Left lung (tissue), 10 donors: ENCODE measurements around the gene SEC14L1. TPM values are rescaled to one million over a fixed set of nuclear protein-coding genes. Genes with fewer than 3 reads are reported as not detected.
"Not testable (repeated sequence)": the region's sequence is repeated elsewhere in the genome, so short reads cannot be mapped to it uniquely, and the experiment has no call there.

ENCODE experiments used
- ATAC-seq: fragments of 200-7000 bp; cut with Tn5 transposase; one replicate; pipeline ENCODE4 v1.9.1; 2020; ENCODE audit warnings: moderate library complexity
- DNase-seq, 4 donors: peaks; one replicate each; pipeline ENCODE4 v3.0.0-alpha.2; 2013 to 2020
- H3K27ac ChIP-seq, 2 donors: fragments of 200-600 bp; sonication (generic) in 1 of 2; one replicate each; pipeline versions ENCODE4 v1.5.0 to v1.8.0; 2020 to 2021
- H3K27me3 ChIP-seq, 2 donors: fragments of 200-600 bp; sonication (generic) in 1 of 2; one replicate each; pipeline versions ENCODE4 v1.5.0 to v1.8.0; 2020 to 2021
- H3K36me3 ChIP-seq, 2 donors: fragments of 200-600 bp; sonication (generic) in 1 of 2; one replicate each; pipeline versions ENCODE4 v1.5.0 to v1.8.0; 2020 to 2021
- H3K4me1 ChIP-seq, 2 donors: fragments of 200-600 bp; one replicate each; pipeline ENCODE4 v1.8.0; 2021
- H3K4me3 ChIP-seq, 2 donors: fragments of 200-600 bp; sonication (generic) in 1 of 2; one replicate each; pipeline versions ENCODE4 v1.5.0 to v1.8.0; 2020 to 2021; ENCODE audit warnings: mild to moderate bottlenecking in 1 of 2
- H3K9me3 ChIP-seq, 2 donors: fragments of 200-600 bp; sonication (generic) in 1 of 2; one replicate each; pipeline versions ENCODE4 v1.5.0 to v1.8.0; 2020 to 2021
- intact Hi-C, 2 donors: fragments of 100-400 bp; cut with DNase I; formaldehyde crosslinking; loops; one replicate each; pipeline versions ENCODE4 v1.11.2 to v1.14.2; 2022
- polyA plus RNA-seq, 6 donors: library from polyadenylated mRNA; unstranded; fragments of 120-200 nt; gene quantifications; one replicate each; pipeline ENCODE4 v1.2.1, GENCODE V29; 2013; ENCODE audit not compliant: insufficient read length in 6 of 6
- total RNA-seq, 2 donors: library from RNA; stranded (reverse); fragmentation: NEBNext Ultra II Directional; extraction: Animal tissue kit (Norgen Biotek cat#: 25700); gene quantifications; one replicate each; pipeline ENCODE4 v1.2.1, GENCODE V29; 2021
- TF ChIP-seq, protein P1 (sequence below), 2 donors: fragments of 200-600 bp; sonication (generic) in 1 of 2; IDR thresholded peaks; one replicate each; pipeline versions ENCODE4 v1.5.0 to v1.8.0; 2021; ENCODE audit warnings: antibody characterized with exemption in 2 of 2
- donor health status: DM: no; HTN: yes; CAD: no.
- donor health status: DM: no; HTN: no; CAD: no.

SEC14L1 gene
- total and polyA plus RNA-seq, 8 donors = 79.0 to 151 (median 84.5) TPM

DNA sequence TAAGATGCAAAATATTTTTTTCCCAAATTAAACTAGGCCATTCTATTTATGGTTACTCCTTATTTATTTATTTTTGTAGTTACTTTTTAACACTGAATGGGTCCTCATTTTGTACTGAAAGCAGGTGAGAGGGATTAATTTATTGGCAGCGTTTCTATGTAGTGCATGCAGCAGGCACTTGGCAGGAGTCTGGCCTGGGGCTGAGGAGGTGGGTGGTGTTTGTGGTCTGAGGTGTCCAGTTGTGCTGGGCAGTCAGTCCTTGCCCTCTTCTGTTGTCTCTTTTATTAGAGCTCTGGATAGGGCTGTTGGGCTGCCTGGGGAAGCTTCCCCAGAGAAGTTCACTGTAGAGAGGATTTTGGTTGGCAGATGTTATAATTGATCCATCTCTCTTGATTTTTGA is 12.7 kb downstream of the SEC14L1 start:
- no peaks in the 10 kb centered on the region for H3K27me3 ChIP-seq
- intact Hi-C loops = no loop called here
- no peaks in the 10 kb centered on the region for H3K9me3 ChIP-seq
- H3K4me3 ChIP-seq = no peak overlapping the region
- H3K27ac ChIP-seq = peak overlapping the region; percentile 4 to 49
- DNase-seq = no peak
- TF ChIP-seq, protein P1, sequence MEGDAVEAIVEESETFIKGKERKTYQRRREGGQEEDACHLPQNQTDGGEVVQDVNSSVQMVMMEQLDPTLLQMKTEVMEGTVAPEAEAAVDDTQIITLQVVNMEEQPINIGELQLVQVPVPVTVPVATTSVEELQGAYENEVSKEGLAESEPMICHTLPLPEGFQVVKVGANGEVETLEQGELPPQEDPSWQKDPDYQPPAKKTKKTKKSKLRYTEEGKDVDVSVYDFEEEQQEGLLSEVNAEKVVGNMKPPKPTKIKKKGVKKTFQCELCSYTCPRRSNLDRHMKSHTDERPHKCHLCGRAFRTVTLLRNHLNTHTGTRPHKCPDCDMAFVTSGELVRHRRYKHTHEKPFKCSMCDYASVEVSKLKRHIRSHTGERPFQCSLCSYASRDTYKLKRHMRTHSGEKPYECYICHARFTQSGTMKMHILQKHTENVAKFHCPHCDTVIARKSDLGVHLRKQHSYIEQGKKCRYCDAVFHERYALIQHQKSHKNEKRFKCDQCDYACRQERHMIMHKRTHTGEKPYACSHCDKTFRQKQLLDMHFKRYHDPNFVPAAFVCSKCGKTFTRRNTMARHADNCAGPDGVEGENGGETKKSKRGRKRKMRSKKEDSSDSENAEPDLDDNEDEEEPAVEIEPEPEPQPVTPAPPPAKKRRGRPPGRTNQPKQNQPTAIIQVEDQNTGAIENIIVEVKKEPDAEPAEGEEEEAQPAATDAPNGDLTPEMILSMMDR (IDR thresholded peaks at IDR 0.05) = no peak
- no peak for ATAC-seq
- H3K36me3 ChIP-seq = peaks cover 0 to 39% of the 10 kb centered on the region in 2 donors
- peaks cover 16 to 94% of the 10 kb centered on the region in 2 donors for H3K4me1 ChIP-seq

- no peaks in the 10 kb centered on the region for H3K9me3 ChIP-seq
- H3K4me3 ChIP-seq = no peak overlapping the region
- H3K36me3 ChIP-seq = peaks cover 0 to 34% of the 10 kb centered on the region in 2 donors
- TF ChIP-seq, protein P1 (IDR thresholded peaks at IDR 0.05) = no peak
- H3K27ac ChIP-seq = peak overlapping the region in 1 of 2 donors; percentile 0
- DNase-seq (no peak), ATAC-seq (no peak)
- intact Hi-C loops = no loop called here
- no peaks in the 10 kb centered on the region for H3K27me3 ChIP-seq
- H3K4me1 ChIP-seq = peaks cover 13 to 91% of the 10 kb centered on the region in 2 donors
Observed at GRCh38 chr17:77153999-77154586, 13.3 kb downstream of the SEC14L1 start.

DNA sequence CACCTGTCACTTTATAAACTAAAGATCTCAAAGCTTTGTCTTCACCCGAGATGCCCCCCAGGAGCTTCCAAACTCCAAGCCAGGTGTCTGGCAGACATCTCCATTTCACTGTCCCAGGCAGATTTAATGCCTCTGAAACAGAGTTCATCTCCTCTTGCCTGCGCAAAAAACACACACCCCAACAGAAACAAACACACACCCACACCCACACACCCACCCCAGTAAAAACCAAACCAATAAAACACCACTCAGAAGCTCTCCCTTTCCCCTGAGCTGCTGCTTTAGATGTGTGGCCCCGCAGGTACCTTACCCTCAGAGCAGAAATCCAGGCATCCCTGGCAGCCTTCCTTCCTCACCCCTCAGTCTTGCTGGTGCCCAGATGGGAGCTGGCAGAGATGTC is 14.4 kb downstream of the SEC14L1 start:
- TF ChIP-seq, protein P1 (IDR thresholded peaks at IDR 0.05) = no peak
- H3K9me3 ChIP-seq = no peaks in the 10 kb centered on the region
- peaks cover 0 to 25% of the 10 kb centered on the region in 2 donors for H3K36me3 ChIP-seq
- intact Hi-C loops = no loop called here
- DNase-seq (no peak), ATAC-seq (no peak)
- peaks cover 19 to 87% of the 10 kb centered on the region in 2 donors for H3K4me1 ChIP-seq
- H3K27me3 ChIP-seq = no peaks in the 10 kb centered on the region
- H3K4me3 ChIP-seq = no peak overlapping the region
- peak overlapping the region in 1 of 2 donors; percentile 53 for H3K27ac ChIP-seq

- ATAC-seq, DNase-seq, H3K27me3 ChIP-seq, H3K4me3 ChIP-seq, intact Hi-C loops, H3K27ac ChIP-seq, H3K9me3 ChIP-seq, H3K36me3 ChIP-seq: not testable (repeated sequence)
- peaks cover 24 to 88% of the 10 kb centered on the region in 2 donors for H3K4me1 ChIP-seq
Observed at GRCh38 chr17:77157766-77158165, 17.0 kb downstream of the SEC14L1 start.

- no peak for DNase-seq
- no peak overlapping the region for H3K4me3 ChIP-seq
- TF ChIP-seq, protein P1 (IDR thresholded peaks at IDR 0.05) = no peak
- ATAC-seq = peak; percentile 39
- peak overlapping the region; percentile 37 to 38 for H3K27ac ChIP-seq
- H3K36me3 ChIP-seq = peaks cover 0 to 6% of the 10 kb centered on the region in 2 donors
- H3K4me1 ChIP-seq = peaks cover 28 to 88% of the 10 kb centered on the region in 2 donors
- intact Hi-C loops = no loop called here
- H3K9me3 ChIP-seq = no peaks in the 10 kb centered on the region
- no peaks in the 10 kb centered on the region for H3K27me3 ChIP-seq
Observed at GRCh38 chr17:77160091-77160874, 19.5 kb downstream of the SEC14L1 start.
